ENCODE data around the gene OPHN1.

OPHN1 gene, protein sequence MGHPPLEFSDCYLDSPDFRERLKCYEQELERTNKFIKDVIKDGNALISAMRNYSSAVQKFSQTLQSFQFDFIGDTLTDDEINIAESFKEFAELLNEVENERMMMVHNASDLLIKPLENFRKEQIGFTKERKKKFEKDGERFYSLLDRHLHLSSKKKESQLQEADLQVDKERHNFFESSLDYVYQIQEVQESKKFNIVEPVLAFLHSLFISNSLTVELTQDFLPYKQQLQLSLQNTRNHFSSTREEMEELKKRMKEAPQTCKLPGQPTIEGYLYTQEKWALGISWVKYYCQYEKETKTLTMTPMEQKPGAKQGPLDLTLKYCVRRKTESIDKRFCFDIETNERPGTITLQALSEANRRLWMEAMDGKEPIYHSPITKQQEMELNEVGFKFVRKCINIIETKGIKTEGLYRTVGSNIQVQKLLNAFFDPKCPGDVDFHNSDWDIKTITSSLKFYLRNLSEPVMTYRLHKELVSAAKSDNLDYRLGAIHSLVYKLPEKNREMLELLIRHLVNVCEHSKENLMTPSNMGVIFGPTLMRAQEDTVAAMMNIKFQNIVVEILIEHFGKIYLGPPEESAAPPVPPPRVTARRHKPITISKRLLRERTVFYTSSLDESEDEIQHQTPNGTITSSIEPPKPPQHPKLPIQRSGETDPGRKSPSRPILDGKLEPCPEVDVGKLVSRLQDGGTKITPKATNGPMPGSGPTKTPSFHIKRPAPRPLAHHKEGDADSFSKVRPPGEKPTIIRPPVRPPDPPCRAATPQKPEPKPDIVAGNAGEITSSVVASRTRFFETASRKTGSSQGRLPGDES
- total RNA-seq = 0.43 to 0.72 reads per million in 2 experiments

DNA sequence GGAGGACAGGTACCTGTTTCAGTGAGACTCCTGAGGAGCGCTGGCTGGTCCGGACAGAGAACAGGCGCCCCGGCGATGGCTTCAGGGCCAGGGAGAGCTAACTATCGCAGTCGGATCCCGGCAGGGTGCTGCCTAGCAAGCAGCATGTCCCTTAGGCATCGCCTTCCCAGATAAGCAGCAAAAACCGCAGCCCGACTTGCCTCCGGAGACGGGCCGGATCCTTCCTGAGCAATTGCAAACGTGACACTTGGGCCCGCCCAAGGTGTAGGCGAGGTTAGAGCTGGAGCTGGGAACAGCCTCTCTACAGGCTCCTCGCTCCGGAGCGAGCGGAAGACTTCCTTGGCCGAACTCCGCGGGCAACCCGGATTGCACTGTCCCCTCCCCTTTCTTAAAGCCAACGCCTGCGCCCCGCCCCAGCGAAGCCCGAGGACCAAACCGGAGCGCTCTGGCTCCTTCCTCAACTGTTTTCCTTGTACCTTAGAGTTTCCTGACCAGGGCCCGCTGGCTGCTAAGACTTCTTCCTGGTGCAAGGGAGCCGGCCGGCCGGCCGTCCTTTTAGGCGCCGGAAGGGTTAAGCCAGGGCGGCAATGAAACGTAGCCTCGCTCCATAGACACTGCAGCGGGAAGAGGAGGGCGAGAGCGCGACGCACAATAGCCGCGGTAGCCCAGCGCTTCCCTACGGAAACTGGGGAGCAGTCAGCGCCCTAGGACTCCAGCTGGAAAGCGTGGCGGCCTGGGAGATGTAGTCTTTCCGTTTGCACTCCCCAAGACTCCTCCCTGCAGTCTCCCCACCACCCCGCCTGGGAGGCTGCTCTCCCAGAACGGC is at the start of gene OPHN1:
Gene OPHN1 (minus strand): TSS at position 341 of the 826 bp plus-strand sequence. CDS start 475 bp downstream, outside the sequence.
- no peak for DNase-seq (ENCODE audit: low read depth)

DNA sequence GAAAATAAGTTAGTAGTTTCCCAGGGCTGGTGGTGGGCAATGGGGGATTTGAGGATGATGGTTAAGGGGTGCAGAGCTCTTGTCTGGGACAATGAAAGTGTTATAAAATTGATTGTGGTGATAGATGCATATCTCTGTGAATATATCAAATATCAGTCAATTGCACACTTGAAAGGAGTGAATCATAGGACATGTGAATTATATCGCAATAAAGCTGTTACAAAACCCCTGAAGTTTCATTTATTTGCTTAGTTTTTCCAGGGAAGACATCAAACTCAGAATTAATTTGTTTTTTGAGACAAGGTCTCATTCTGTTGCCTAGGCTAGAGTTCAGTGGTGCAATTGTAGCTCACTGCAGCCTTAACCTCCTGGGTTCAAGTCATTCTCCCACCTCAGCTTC is 47.7 kb upstream of the OPHN1 start:
- DNase-seq (ENCODE audit: low read depth) = no peak

DNA sequence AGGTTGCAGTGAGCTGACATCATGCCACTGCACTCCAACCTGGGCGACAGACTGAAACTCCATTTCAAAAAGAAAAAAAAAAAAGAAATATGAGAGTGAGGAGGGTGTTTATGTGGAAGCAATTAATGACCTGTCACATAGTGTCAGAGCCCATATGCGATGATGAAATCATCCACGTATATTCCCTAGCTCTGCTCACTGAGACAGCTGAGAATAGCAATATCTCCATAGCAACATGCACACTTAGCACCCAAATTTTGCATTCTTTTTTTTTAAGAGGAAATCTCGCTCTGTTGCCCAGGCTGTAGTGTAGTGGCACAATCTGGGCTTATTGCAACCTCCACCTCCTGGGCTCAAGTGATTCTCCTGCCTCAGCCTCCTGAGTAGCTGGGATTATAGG is 31.5 kb upstream of the OPHN1 start:
- DNase-seq (ENCODE audit: low read depth) = no peak

DNA sequence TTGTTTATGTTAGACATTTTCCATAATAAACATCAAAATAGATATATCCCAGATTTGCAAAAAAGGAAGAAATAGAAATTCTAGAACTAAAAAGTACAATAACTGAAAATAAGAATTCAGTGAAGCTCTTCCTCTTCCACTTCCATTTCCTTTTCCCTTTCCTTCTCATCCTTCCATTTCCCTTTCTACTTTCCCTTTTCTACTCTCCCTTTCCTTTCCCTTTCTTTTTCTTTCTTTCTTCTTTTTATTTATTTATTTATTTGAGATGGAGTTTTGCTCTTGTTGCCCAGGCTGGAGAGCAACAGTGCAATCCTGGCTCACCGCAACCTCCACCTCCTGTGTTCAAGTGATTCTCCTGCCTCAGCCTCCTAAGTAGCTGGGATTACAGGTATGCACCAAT is 30.6 kb upstream of the OPHN1 start:
- no peak for DNase-seq (ENCODE audit: low read depth)

DNA sequence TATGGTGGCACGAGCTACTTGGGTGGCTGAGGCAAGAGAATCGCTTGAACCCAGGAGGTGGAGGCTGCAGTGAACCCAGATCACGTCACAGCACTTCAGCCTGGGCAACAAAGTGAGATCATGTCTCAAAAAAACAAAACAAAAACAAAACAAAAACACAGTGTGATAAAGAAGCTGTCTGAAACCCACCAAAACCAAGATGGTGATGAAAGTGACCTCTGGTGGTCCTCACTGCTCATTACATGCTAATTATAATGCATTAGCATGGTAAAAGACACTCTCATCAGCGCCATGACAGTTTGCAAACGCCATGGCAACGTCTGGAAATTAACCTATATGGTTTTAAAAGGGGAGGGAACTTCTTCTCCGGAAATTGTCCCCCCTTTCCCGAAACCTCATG is 29.4 kb upstream of the OPHN1 start:
- peak; percentile 2 for DNase-seq (ENCODE audit: low read depth)

DNA sequence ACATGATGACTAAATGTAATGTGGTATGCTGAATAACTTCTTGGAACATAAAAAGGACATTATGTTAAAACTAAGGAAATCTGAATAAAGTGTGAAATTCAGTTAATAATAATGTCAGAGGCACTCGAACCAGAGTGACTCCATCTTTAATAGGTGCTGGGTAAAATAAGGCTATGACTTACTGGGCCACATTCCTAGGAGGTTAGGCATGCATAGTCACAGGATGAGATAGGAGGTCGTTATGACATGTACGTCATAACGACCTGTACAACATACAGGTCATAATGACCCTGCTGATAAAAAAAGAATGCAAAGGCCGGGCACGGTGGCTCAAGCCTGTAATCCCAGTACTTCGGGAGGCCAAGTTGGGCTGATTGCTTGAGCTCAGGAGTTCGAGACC is 28.9 kb upstream of the OPHN1 start:
- no peak for DNase-seq (ENCODE audit: low read depth)

DNA sequence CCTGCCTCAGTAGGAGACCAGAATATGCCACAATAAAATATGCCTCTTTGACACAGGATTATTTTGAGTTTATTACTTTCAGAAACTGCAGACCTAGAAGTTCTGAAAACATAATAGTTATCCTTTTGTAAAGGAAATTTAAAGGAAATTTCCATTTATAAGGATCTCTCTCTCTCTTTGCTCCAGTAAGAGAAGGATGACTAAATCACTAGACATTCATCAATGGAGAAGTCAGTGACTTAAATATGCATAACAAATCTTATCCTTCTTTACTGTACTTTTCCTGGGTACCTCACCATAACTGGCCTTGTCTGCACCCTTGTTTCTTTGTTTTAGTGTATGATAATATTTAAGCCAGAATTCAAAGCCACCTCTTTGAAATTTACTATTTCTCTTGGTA is 28.3 kb upstream of the OPHN1 start:
- DNase-seq (ENCODE audit: low read depth) = no peak

DNA sequence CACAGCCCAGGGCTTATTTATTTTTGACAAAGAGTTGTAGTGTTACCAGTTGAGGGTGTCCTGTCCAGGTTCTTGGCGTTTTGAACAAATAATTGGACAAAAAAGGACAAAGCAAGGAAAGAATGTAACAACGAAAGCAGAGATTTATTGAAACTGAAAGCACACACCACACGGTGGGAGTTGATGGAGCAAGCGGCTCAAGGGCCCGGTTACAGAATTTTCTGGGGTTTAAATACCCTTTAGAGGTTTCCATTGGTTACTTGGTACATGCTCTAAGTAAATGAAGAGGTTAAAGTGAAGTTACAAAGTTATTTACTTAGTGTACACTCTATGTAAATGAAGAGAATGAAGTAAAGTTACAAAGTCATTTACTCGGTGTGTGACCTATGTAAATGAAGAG is 27.8 kb upstream of the OPHN1 start:
- no peak for DNase-seq (ENCODE audit: low read depth)

DNA sequence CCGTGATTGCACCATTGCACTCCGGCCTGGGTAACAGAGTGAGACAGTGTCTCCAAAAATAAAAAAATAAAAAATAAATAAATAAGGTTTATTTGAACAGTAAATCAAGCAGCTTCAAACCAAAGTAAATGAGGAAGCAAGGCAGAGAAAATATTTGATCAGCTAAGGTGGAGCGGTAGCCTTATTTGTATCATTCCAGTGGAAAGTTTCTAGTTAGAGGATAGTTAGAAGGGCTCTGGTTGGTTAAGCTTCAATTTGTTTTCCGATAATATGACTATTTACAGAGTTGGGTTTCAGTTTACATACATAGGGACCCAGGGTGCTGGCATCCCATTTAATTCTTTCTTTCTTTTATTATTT is 21.8 kb upstream of the OPHN1 start:
- no peak for DNase-seq (ENCODE audit: low read depth)

DNA sequence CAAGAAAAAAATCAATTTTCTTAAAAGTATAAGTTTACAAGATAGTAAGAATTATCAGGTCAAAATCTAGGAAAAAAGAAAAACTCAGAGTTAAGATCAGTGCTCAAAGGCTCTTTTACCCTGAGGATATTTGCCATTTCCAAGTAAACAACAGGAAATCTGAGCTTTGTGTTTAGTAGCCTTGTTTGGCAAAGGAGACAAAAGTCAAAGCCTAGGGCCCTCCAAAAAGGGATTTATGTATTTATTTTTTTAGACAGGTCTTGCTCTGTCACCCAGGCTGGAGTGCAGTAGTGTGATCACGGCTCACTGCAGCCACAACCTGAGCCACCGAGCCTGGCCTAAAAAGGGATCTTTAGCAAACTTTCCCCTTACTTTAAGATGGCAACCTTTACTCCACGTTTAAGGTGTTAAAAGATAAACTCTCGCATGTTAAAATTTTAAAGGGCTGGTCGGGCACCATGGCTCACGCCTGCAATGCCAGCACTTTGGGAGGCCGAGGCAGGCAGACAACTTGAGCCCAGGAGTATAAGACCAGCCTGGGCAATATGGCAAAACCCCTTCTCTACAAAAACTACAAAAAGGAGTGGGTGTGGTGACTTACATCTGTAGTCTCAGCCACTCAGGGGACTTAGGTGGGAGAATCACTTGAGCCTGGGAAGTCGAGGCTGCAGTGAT is 21.3 kb upstream of the OPHN1 start:
- no peak for DNase-seq (ENCODE audit: low read depth)

DNA sequence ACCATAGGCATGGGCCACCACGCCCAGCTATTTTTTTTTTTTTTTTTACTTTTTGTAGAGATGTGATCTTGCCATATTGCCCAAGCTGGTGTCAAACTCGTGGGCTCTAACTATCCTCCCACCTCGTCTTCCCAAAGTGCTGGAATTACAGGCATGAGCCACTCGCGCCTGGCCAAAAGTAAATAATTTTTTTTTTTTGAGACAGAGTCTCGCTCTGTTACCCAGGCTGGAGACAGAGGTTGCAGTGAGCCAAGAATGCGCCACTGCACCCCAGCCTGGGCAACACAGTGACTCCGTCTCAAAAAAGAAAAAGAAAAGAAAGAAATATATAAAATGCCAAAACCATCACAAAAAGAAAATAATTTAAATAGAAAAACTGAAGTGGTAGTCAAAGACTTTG is 18.4 kb upstream of the OPHN1 start:
- DNase-seq (ENCODE audit: low read depth) = no peak

DNA sequence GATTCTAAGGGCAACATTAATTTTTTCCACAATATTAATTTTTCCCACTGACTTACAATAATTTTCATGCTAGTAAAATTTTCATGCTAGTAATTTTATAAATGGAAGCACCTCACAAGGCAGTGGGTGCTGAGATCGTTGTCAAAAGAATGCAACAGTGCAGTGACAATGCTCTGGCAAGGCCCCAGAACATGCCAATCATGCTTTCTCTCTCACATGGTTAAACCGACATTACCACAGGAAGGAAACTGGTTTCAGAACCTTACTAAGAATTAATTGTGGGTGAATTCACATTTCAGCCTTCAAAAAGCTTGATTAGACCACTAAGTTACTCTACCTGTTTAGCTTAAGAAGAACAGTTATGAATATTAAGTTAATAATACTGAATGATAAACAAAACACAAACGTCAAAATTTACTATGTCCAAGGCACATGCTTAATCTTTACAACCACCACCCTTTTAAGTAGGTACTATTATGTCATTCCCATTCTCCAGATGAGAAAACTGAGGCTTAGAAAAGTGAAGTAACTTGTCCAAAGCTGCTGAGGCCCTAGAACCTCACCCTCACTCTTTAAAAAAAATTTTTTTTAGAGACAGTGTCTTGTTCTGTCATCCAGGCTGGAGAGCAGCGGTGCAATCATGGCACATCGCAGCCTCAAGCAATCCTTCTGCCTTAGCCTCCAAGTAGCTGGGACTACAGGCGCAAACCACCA is 10.0 kb upstream of the OPHN1 start:
- no peak for DNase-seq (ENCODE audit: low read depth)

DNA sequence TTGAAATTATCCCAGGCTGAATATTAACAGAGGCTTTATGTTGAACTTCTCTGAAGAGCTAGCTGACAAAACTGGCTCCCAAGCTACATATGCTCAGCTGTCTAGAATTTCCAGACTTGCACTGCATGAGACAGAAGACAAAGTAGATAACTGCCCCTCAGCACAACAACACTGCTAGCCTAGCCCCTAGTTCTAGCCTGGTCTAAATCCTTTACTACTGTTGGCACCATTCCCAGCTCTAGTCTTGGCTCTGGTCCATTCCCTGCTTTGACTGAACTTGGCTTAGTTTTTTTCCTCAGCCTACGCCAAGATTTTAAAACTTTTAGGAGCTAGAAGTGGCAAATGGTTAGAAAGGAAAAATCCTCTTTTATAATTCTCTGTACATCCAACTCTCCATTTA is 7.6 kb upstream of the OPHN1 start:
- DNase-seq (ENCODE audit: low read depth) = no peak

DNA sequence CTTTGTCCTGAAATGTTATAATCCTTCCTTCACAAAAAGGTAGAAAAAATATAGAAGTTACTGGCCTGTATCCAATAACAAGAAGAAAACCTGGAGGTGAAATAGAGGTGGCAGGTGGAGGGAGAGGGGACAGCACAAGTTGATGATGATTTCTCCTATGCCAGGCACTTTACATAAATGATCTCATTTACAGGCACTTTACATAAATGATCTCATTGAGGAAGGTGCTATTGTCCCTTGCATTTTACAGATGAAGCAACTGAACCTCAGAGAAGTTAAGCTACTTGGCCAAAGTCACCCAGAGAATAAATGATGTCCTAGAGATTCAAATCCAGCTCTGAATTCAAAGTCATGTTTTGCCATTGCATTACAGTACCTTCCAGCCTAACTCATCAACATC is 7.1 kb upstream of the OPHN1 start:
- no peak for DNase-seq (ENCODE audit: low read depth)

DNA sequence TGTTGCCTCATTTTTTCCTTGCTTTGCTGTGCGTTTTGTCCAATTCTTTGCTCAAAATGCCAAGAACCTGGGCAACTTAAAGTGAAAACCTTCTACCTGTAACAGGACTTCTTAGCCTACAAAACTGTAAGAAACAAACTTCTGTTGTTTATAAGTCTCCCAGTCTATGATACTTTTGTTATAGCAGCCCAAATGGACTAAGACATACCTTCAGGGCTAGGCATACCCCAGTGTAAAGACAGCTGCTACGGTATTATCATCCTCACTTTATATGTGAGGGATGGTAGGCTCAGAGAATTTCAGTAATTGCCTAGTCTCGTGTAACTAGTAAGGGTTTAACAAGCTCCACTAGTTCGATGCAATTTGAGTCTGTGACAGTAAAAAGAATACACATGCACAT is 6.0 kb upstream of the OPHN1 start:
- DNase-seq (ENCODE audit: low read depth) = no peak

DNA sequence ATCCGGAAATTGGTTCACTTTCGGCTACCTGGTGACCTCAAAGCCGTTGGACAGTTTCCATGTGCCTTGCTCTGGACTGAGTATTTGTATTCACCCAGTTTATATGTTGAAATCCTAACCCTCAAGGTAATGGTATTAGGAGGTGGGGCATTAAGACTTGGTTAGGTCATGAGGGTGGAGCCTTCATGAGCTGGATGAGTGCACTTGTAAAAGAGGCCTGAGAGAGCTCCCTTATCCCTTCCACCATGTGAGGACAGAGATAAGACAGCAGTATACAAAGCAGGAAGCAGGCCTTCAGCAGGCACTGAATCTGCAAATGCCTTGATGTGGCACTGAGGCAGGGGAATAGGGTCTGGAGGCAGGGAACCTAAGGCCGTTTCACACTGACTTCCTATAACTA is 5.3 kb upstream of the OPHN1 start:
- no peak for DNase-seq (ENCODE audit: low read depth)

DNA sequence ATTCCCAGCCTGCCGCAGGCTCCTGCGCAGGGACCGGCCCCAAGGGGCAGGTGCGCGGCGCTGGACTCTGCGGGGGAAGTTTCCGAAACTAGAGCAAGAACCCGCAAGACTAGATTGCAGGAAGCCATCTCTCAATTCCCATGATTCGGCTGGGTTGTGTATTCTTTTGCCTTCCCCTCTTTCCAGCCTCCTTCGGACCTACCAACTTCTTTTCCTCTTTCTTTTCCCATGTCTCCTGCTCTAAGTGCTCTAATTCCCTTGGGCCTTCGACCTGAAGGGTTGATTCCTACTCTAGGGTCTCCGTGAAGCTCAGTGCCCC is 645 bp upstream of the OPHN1 start:
- no peak for DNase-seq (ENCODE audit: low read depth)

DNA sequence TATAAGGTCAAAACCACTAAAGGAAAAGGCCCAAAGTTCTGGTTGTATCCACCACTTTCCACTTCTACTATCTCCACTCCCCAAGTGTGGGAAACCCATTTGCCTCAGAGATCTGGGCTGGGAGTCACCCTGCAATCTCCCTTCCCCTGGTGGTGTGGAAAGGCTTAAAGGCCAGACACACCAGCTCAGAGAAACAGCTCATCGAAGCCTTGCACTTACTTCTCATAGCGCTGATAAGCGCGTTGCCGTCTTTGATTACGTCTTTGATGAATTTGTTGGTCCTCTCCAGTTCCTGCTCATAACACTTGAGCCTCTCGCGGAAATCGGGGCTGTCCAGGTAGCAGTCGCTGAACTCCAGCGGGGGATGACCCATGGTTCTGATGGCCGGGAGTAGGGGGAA is 647 bp downstream of the OPHN1 start:
- DNase-seq (ENCODE audit: low read depth) = no peak

DNA sequence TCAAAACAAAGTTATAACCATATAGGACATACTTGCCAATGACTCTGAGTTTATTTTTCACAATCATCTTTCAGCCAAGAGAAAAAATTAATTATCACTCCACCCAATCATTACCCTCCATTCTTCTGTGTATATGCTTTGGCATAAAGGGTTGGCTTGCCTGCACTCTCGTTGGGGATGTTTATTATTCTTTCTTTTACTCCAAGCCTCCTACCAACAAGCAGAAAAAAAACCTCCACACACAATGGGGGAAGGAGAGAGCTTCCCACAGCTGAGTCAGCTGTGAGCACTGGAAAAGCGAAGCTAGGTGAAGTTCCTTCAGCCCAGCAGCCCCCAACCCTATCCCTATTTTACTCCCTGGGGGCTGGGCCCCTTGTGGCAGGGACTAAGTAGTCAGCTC is 1.5 kb downstream of the OPHN1 start:
- DNase-seq (ENCODE audit: low read depth) = no peak

DNA sequence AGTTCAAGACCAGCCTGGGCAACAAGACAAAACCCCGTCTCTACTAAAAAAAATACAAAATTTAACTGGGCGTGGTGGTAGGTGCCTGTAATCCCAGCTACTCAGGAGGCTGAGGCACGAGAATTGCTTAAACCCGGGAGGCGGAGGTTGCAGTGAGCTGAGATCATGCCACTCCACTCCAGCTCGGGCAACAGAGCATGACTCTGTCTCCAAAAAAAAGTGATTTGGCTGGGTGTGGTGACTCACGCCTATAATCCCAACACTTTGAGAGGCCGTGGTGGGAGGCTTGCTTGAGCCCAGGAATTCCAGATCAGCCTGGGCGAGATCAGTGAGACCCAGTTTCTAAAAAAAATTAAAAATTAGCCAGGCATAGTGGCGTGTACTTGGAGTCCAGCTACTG is 4.1 kb downstream of the OPHN1 start:
- DNase-seq (ENCODE audit: low read depth) = no peak

DNA sequence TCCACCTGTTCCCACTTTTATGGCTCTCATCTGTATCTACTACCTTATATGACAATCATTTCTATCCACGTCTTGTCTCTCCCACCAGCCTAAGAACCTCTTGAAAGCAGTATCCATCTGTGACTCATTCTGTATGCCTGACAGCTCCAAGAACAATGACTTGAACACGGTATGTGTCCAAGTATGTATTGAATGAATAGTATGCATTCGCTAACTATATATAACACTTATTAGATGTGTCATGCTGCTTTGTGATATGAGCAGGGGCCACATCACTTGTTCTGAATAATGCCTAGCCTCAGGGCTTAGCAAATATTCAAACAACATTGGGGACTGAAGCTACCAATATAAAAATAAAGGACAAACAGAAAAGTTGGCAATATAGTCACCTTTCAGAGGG is 4.9 kb downstream of the OPHN1 start:
- no peak for DNase-seq (ENCODE audit: low read depth)

DNA sequence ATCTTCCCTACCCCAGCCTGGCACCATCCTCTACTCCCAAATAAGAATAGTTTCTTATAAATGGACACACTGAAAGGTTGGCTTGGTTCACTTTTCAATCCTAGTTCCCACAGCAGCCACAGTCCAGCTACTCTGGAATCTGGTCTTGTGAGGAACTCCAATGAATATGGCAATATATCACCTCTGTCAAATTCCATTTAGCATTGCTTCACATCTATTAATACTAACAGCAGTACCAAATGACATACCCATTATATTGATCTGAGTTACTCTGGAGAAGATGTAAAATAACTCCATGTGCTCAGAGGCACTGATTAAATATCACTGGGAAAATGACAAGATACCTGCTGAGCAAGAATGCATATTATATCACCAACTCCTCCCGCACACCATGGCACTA is 8.6 kb downstream of the OPHN1 start:
- DNase-seq (ENCODE audit: low read depth) = no peak

Data from T follicular helper cell (primary cell).